ENCODE results near the gene TMCO2.
A peak's percentile ranks its signal among the peaks of the same experiment; 100 is the strongest.

The TMCO2 gene

DNA sequence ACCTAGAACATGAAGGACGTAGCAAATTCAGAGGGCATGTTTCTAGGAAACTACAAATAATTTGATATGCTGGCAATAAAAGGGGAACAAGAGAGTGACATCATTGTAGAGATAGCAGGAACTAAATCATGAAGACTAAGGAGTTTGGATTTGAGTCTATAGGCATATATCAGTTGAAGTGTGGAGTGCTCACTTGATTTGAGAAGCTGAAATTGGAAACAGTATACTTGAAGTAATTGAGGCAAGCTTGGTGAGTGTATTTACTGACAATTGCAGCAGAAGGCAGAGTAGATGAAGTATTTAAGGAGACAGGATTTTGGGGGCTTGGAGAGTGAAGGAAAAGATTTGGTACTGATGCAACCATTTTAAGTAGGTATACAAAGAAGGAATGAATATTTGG is 6.4 kb upstream of the TMCO2 start:
- H3K4me3 ChIP-seq (ENCODE audit: low read length), result no peak overlapping the region
- H3K4me1 ChIP-seq (ENCODE audit: control insufficient read depth, insufficient read depth, low read length), result peaks cover 31% of the 10 kb centered on the region
- H3K27me3 ChIP-seq (ENCODE audit: control insufficient read depth, insufficient read depth, low read length), result no peaks in the 10 kb centered on the region
- H3K9me3 ChIP-seq (replicated peaks; ENCODE audit: low read length), result no peaks in the 10 kb centered on the region
- H3K9ac ChIP-seq (ENCODE audit: low read depth, low read length), result peak overlapping the region; percentile 16
- peak overlapping the region; percentile 63 for H3K4me2 ChIP-seq (ENCODE audit: low read length)
- peaks cover 32% of the 10 kb centered on the region for H3K36me3 ChIP-seq (ENCODE audit: insufficient read depth, low read length)

DNA sequence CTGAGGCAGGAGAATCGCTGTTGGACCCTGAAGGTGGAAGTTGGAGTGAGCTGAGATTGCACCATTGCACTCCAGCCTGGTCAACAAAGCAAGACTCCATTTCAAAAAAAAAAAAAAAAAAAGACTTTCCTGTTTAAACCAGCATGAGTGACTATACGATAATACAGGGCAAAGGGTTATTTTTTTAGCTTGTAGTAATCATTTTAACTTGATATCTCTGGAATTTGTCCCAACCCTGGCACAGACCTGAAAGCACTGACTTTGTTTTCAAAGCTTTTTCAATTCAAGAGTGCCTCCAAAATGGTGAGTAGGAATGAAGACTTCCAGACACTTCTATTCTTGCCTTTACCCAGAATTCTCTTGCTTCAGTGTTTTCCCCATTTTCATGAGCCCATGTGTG is 4.4 kb upstream of the TMCO2 start:
- Histone ChIP-seq H3K36me3 (ENCODE audit: insufficient read depth, low read length) (peaks cover 13% of the 10 kb centered on the region), H3K4me1 (ENCODE audit: control insufficient read depth, insufficient read depth, low read length) (peaks cover 31% of the 10 kb centered on the region), H3K4me2 (ENCODE audit: low read length) (no peak overlapping the region), H3K27me3 (ENCODE audit: control insufficient read depth, insufficient read depth, low read length) (no peaks in the 10 kb centered on the region), H3K9me3 (replicated peaks; ENCODE audit: low read length) (no peaks in the 10 kb centered on the region), H3K9ac (ENCODE audit: low read depth, low read length) (no peak overlapping the region), H3K4me3 (ENCODE audit: low read length) (no peak overlapping the region)

DNA sequence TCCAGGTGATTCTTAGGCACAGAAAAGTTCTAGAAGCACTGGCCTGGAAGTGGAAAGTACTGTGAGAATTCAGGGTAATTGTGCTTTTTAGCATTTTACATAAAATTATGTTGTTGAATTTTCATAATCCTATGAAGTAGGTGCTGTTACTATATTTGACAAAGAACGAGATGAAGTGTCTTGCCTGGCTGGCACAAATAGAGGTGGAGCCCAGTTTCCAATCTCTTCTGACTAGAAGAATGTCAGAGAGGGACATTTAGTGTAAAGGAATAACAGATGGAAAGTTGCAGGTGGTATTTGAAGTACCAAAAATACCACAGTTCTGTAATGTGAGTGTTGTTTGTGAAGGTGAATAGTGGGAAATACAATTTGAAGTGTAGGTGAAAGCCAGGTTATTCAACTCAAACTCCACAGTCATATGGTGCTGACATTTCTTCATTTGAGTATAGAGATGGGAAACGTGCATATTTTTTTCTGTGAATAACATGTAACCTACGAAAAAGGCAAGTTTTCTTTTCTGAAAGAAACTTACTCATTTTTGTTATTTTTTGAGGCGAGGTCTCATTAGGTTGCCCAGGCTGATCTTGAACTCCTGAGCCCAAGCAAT is 3.5 kb upstream of the TMCO2 start:
- Histone ChIP-seq H3K9ac (ENCODE audit: low read depth, low read length) (no peak overlapping the region), H3K36me3 (ENCODE audit: insufficient read depth, low read length) (peaks cover 4% of the 10 kb centered on the region), H3K4me2 (ENCODE audit: low read length) (no peak overlapping the region), H3K4me1 (ENCODE audit: control insufficient read depth, insufficient read depth, low read length) (peaks cover 31% of the 10 kb centered on the region), H3K27me3 (ENCODE audit: control insufficient read depth, insufficient read depth, low read length) (no peaks in the 10 kb centered on the region), H3K9me3 (replicated peaks; ENCODE audit: low read length) (no peaks in the 10 kb centered on the region), H3K4me3 (ENCODE audit: low read length) (no peak overlapping the region)

DNA sequence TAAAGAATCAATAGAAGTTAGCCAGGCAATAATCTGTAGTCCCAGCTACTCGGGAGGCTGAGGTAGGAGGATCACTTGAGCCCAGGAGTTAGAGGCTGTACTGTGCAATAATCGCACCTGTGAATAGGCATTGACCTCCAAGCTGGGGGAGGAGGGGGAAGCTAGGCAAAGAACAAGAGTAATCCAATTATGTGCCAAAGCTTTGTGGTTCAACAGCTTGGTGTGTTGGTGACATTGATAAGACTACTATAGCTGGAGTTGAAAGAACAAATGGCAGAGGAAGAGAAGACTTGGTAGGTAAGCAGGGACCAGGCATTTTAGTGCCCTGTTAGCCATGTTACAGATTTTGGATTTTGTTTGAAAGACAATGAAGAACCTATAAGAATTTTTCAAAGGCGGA is 2.1 kb upstream of the TMCO2 start:
- H3K9me3 ChIP-seq (replicated peaks; ENCODE audit: low read length), result no peaks in the 10 kb centered on the region
- H3K4me3 ChIP-seq (ENCODE audit: low read length), result no peak overlapping the region
- no peak overlapping the region for H3K4me2 ChIP-seq (ENCODE audit: low read length)
- no peaks in the 10 kb centered on the region for H3K36me3 ChIP-seq (ENCODE audit: insufficient read depth, low read length)
- peaks cover 31% of the 10 kb centered on the region for H3K4me1 ChIP-seq (ENCODE audit: control insufficient read depth, insufficient read depth, low read length)
- H3K27me3 ChIP-seq (ENCODE audit: control insufficient read depth, insufficient read depth, low read length), result no peaks in the 10 kb centered on the region
- no peak overlapping the region for H3K9ac ChIP-seq (ENCODE audit: low read depth, low read length)

DNA sequence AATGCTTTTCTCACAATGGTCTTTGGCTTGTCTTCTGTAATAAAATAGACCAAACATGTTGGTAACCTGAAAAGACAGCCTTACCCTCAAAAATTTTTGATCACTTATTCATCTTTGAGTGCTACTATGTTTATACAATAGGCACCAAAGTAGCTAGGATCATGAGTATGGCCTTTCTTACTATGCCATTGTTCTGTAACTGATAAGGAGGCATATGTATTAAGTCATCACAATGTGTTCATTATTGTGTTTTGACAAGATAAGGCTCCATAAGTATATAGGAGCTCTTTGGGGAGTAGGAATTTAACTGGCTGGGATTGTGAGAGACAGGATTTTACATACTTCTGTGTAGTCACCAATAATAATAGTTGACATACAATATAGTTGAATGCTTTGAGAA is 675 bp downstream of the TMCO2 start:
- Histone ChIP-seq H3K36me3 (ENCODE audit: insufficient read depth, low read length) (no peaks in the 10 kb centered on the region), H3K4me1 (ENCODE audit: control insufficient read depth, insufficient read depth, low read length) (peaks cover 10% of the 10 kb centered on the region), H3K4me3 (ENCODE audit: low read length) (no peak overlapping the region), H3K27me3 (ENCODE audit: control insufficient read depth, insufficient read depth, low read length) (no peaks in the 10 kb centered on the region), H3K9me3 (replicated peaks; ENCODE audit: low read length) (no peaks in the 10 kb centered on the region), H3K4me2 (ENCODE audit: low read length) (no peak overlapping the region), H3K9ac (ENCODE audit: low read depth, low read length) (no peak overlapping the region)

DNA sequence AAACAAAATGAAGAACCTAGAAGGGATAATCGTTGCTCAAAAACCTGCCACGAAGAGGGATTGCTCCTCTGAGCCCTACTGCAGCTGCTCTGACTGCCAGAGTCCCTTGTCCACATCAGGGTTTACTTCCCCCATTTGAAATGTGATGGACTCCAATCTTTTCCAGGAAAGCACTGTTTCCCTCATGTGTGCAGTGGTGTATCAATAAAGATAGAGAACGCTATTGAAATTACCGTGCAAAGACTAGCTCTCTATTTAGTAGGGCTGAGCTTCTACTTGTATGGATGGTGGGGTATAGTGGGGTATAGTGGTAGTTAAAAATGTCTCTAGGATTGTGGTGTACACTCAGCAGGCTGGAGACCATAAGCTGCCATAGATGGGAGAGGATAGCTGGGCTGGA is 3.7 kb downstream of the TMCO2 start:
- H3K9me3 ChIP-seq (replicated peaks; ENCODE audit: low read length), result no peaks in the 10 kb centered on the region
- H3K4me2 ChIP-seq (ENCODE audit: low read length), result no peak overlapping the region
- no peak overlapping the region for H3K4me3 ChIP-seq (ENCODE audit: low read length)
- H3K4me1 ChIP-seq (ENCODE audit: control insufficient read depth, insufficient read depth, low read length), result peaks cover 3% of the 10 kb centered on the region
- H3K27me3 ChIP-seq (ENCODE audit: control insufficient read depth, insufficient read depth, low read length), result no peaks in the 10 kb centered on the region
- no peak overlapping the region for H3K9ac ChIP-seq (ENCODE audit: low read depth, low read length)
- peaks cover 2% of the 10 kb centered on the region for H3K36me3 ChIP-seq (ENCODE audit: insufficient read depth, low read length)

DNA sequence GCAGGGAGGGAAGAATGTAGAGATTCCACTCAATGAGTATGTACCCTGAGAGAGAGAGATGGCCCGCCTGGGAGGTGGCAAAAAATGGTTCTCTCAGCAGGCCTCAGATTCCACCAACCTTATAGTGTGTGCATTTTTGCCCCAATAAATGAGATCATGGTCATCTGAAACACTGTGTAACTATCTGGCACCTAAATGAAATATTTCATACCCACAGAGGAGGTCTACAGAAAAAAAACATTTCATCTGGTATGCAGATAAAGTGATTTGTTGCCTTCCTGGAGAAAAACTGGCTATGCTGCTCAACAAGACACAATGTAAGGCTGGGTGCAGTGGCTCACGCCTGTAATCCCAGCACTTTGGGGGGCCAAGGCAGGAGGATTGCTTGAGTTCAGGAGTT is 4.9 kb downstream of the TMCO2 start:
- Histone ChIP-seq H3K4me1 (ENCODE audit: control insufficient read depth, insufficient read depth, low read length) (peaks cover 6% of the 10 kb centered on the region), H3K27me3 (ENCODE audit: control insufficient read depth, insufficient read depth, low read length) (no peaks in the 10 kb centered on the region), H3K9me3 (replicated peaks; ENCODE audit: low read length) (no peaks in the 10 kb centered on the region), H3K9ac (ENCODE audit: low read depth, low read length) (no peak overlapping the region), H3K4me3 (ENCODE audit: low read length) (no peak overlapping the region), H3K36me3 (ENCODE audit: insufficient read depth, low read length) (peaks cover 2% of the 10 kb centered on the region), H3K4me2 (ENCODE audit: low read length) (no peak overlapping the region)

DNA sequence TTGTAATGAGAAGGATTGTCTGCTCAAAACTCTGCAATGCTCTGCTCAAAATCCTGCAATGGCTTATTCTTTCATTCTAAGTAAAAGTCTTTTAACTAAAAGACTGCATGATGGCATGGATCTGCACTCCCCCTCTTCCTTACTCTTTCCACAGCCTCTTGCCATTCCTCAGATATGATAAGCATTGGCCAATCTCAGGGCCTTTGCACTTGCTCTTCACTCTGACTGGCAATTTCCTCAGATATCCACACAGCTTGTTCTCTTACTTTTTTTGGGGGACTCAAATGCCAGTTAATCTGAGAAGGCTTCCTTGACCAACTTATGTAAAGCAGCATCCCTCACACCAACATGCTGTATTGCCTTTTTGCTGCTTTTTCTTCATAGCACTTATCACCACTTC is 7.5 kb downstream of the TMCO2 start:
- H3K4me3 ChIP-seq (ENCODE audit: low read length), result no peak overlapping the region
- H3K9ac ChIP-seq (ENCODE audit: low read depth, low read length), result no peak overlapping the region
- no peaks in the 10 kb centered on the region for H3K9me3 ChIP-seq (replicated peaks; ENCODE audit: low read length)
- peaks cover 10% of the 10 kb centered on the region for H3K4me1 ChIP-seq (ENCODE audit: control insufficient read depth, insufficient read depth, low read length)
- H3K27me3 ChIP-seq (ENCODE audit: control insufficient read depth, insufficient read depth, low read length), result no peaks in the 10 kb centered on the region
- peaks cover 10% of the 10 kb centered on the region for H3K36me3 ChIP-seq (ENCODE audit: insufficient read depth, low read length)
- H3K4me2 ChIP-seq (ENCODE audit: low read length), result no peak overlapping the region

DNA sequence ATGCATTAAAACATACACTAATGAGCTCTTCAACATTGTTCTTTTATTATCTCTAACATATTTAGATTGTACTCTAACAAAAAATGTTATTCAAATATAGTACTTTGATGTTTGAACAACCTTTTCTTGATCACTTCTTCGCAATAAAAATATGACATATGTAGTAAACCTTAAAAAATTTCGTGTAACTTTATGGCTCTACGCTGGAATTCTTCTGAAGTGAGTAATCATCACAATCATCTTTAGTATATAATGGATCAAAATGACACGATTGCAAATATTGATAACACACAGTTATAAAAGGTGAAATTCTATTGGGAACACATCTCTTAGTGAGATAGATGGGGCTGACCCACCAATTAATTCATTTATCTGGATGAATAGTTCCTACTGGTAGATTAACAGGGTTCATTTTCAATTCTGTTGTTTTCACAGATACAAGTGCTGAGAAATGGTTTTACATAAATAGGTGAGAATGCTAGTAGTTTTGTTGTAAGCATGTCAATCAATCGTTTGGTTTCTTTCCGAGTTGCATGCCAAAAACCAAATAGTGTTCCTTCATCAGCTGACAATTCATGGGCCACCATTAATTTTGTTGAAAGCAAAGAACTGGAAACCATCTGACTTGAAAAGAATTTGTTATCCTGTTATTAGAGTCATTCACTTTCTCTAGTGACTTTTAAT is 8.8 kb downstream of the TMCO2 start:
- Histone ChIP-seq H3K27me3 (ENCODE audit: control insufficient read depth, insufficient read depth, low read length) (no peaks in the 10 kb centered on the region), H3K4me2 (ENCODE audit: low read length) (peak overlapping the region; percentile 79), H3K36me3 (ENCODE audit: insufficient read depth, low read length) (peaks cover 22% of the 10 kb centered on the region), H3K9ac (ENCODE audit: low read depth, low read length) (peak overlapping the region; percentile 97), H3K4me3 (ENCODE audit: low read length) (peak overlapping the region; percentile 96), H3K4me1 (ENCODE audit: control insufficient read depth, insufficient read depth, low read length) (peaks cover 10% of the 10 kb centered on the region), H3K9me3 (replicated peaks; ENCODE audit: low read length) (no peaks in the 10 kb centered on the region)

DNA sequence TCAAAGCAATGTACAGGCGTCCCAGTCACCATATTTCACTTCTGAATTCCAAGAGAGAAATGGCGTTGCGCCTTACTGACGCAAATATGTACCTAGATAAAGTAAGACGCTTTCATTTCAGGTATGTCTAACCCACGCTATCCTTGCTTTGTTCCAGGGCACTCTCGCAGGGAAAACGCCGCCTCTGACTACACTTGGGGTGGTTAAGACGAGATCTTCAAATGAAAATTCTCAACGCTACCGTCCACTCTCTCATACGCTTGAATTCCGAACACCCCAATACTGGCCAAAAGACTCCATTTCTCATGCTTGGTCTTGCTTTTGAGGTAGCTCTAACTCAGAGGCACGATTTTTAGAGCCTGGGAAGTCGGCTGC is 9.6 kb downstream of the TMCO2 start:
- Histone ChIP-seq H3K4me2 (ENCODE audit: low read length) (peak overlapping the region; percentile 79), H3K4me1 (ENCODE audit: control insufficient read depth, insufficient read depth, low read length) (peaks cover 10% of the 10 kb centered on the region), H3K4me3 (ENCODE audit: low read length) (peak overlapping the region; percentile 96), H3K9ac (ENCODE audit: low read depth, low read length) (peak overlapping the region; percentile 97), H3K27me3 (ENCODE audit: control insufficient read depth, insufficient read depth, low read length) (no peaks in the 10 kb centered on the region), H3K36me3 (ENCODE audit: insufficient read depth, low read length) (peaks cover 22% of the 10 kb centered on the region), H3K9me3 (replicated peaks; ENCODE audit: low read length) (no peaks in the 10 kb centered on the region)

DNA sequence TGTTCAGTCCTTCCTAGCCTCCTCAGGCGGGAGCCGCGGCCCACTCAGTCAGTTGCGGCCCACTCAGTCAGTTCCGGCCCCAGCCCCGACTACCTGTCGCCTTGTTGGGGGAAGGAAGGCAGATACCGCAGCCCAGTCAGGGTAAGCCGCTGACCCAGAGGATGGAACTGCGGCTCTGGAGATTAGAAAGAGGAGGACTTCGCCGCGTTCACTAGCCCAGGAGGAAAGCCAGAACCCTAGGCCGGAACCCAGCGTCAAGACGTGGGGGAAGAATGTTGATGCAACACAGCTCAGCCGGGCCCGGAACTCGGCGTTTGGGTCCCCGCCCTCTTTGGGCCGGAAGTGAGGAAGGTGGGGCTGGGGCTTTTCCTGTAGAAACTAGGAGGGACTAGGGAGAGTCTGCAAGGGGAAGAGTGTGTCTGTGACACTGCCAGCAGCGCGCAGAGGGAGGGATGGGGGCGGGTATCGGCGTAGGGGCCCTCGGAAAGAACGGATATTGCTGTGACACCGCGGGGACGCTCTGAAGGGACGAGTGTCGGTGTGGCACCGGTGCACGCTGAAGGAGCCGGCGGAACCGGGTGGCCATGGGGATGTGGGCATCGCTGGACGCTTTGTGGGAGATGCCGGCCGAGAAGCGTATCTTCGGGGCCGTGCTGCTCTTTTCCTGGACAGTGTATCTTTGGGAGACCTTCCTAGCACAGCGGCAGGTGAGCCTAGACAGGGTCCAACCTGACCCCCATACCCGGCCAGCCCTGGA is 10.1 kb downstream of the TMCO2 start, which contains the start of gene ZMPSTE24:
ZMPSTE24 (plus strand) TSS at position 549 of the 757 bp plus-strand sequence; CDS start at position 585, 36 bp downstream.
- H3K4me1 ChIP-seq (ENCODE audit: control insufficient read depth, insufficient read depth, low read length), result peaks cover 10% of the 10 kb centered on the region
- peak within 1 kb of the TSS; percentile 97 for H3K9ac ChIP-seq (ENCODE audit: low read depth, low read length)
- H3K4me2 ChIP-seq (ENCODE audit: low read length), result peak within 1 kb of the TSS; percentile 83
- H3K9me3 ChIP-seq (replicated peaks; ENCODE audit: low read length), result no peaks in the 10 kb centered on the region
- peak within 1 kb of the TSS; percentile 96 for H3K4me3 ChIP-seq (ENCODE audit: low read length)
- H3K36me3 ChIP-seq (ENCODE audit: insufficient read depth, low read length), result peaks cover 26% of the 10 kb centered on the region
- H3K27me3 ChIP-seq (ENCODE audit: control insufficient read depth, insufficient read depth, low read length), result no peaks in the 10 kb centered on the region

All from skeletal muscle satellite cell (primary cell).